K562 (cell line): ENCODE measurements around the gene LOXL3. TPM values are rescaled to one million over a fixed set of nuclear protein-coding genes. Genes with fewer than 3 reads are reported as not detected.

Experiments
- C11orf30 ChIP-seq: fragments of 450-650 bp; IDR thresholded peaks from 2 replicates; pipeline ENCODE4 v1.6.1; 2016; ENCODE audit warnings: low read depth, mild to moderate bottlenecking
- CBX3 ChIP-seq, 2 experiments: IDR thresholded peaks; 1 replicate in 1 of 2; 2 replicates in 1 of 2; pipeline ENCODE4 v1.6.1; 2012; ENCODE audit warnings: inconsistent platforms in 2 of 2, low read length in 2 of 2, borderline replicate concordance in 1 of 2, control low read depth in 1 of 2
- CCAR2 ChIP-seq: fragments of 200-400 bp; formaldehyde crosslinking; IDR thresholded peaks from 2 replicates; pipeline ENCODE4 v1.6.1; 2017; ENCODE audit warnings: mild to moderate bottlenecking, low read depth, low read length
- CTBP1 ChIP-seq: fragments of 450-650 bp; IDR thresholded peaks from 2 replicates; pipeline ENCODE4 v1.6.1; 2016; ENCODE audit warnings: borderline replicate concordance
- DACH1 ChIP-seq: fragments of 450-650 bp; IDR thresholded peaks from 2 replicates; pipeline ENCODE4 v1.6.1; 2018; ENCODE audit not compliant: partially characterized antibody
- ESRRA ChIP-seq: fragments of 450-650 bp; IDR thresholded peaks from 2 replicates; pipeline ENCODE4 v1.6.1; 2014; ENCODE audit warnings: low read depth, mild to moderate bottlenecking, moderate library complexity, borderline replicate concordance
- ETV5 ChIP-seq: sonication (generic); formaldehyde crosslinking; IDR thresholded peaks from 2 replicates; pipeline ENCODE4 v1.4.0; 2020; ENCODE audit warnings: low read depth, mild to moderate bottlenecking, missing genetic modification reagents
- KDM5B ChIP-seq: fragments of 200-600 bp; sonication (generic); IDR thresholded peaks from 2 replicates; pipeline ENCODE4 v1.6.1; 2012; ENCODE audit warnings: low read depth, mild to moderate bottlenecking, moderate library complexity, low read length, control low read depth, inconsistent platforms; ENCODE audit not compliant: insufficient replicate concordance
- KHSRP ChIP-seq: fragments of 450-650 bp; IDR thresholded peaks from 2 replicates; pipeline ENCODE4 v1.6.1; 2017
- MYC ChIP-seq, 2 experiments: fragments of 250-450 bp in 1 of 2; sonication (Bioruptor Pico) in 1 of 2; IDR thresholded peaks; 2 replicates each; pipeline versions ENCODE4 v1.5.1 to v1.6.1; 2012 to 2021; ENCODE audit warnings: low read depth in 2 of 2, borderline replicate concordance in 1 of 2, improper control_type of control experiment in 1 of 2, low read length in 1 of 2, mild to moderate bottlenecking in 1 of 2, moderate library complexity in 1 of 2
- NEUROD1 ChIP-seq: fragments of 150-350 bp; IDR thresholded peaks from 2 replicates; pipeline ENCODE4 v1.6.1; 2014; ENCODE audit warnings: borderline replicate concordance, low read length, low read depth; ENCODE audit not compliant: partially characterized antibody
- NFE2 ChIP-seq: IDR thresholded peaks from 2 replicates; pipeline ENCODE4 v1.6.1; 2014; ENCODE audit warnings: antibody characterized with exemption, low read depth
- NR2C1 ChIP-seq, 2 experiments: fragments of 450-650 bp; IDR thresholded peaks; 2 replicates each; pipeline ENCODE4 v1.6.1; 2017; ENCODE audit warnings: mild to moderate bottlenecking in 2 of 2, antibody characterized with exemption in 1 of 2, inconsistent platforms in 1 of 2, missing compliant biosample characterization in 1 of 2, missing genetic modification characterization in 1 of 2
- RAD51 ChIP-seq: fragments of 450-650 bp; IDR thresholded peaks from 2 replicates; pipeline ENCODE4 v1.7.1; 2016; ENCODE audit warnings: low read depth, mild to moderate bottlenecking, borderline replicate concordance
- SOX6 ChIP-seq: fragments of 450-650 bp; IDR thresholded peaks from 2 replicates; pipeline ENCODE4 v1.6.1; 2014; ENCODE audit warnings: mild to moderate bottlenecking
- SUPT5H ChIP-seq: fragments of 450-650 bp; IDR thresholded peaks from 2 replicates; pipeline ENCODE4 v1.6.1; 2016
- TAF9B ChIP-seq: fragments of 450-650 bp; IDR thresholded peaks from 2 replicates; pipeline ENCODE4 v1.6.1; 2018; ENCODE audit warnings: mild to moderate bottlenecking; ENCODE audit not compliant: partially characterized antibody
- TAL1 ChIP-seq: fragments of 450-650 bp; IDR thresholded peaks from 2 replicates; pipeline ENCODE4 v1.6.1; 2016; ENCODE audit warnings: mild to moderate bottlenecking
- polyA plus RNA-seq, 8 experiments: library from polyadenylated mRNA; depleted of rRNA in 4 of 8; stranded (reverse) in 5 of 8; unstranded in 3 of 8; fragments of >200 nt; fragmentation: Nextera tagmentation in 2 of 8; fragmentation: Illumina TruSeq in 1 of 8; extraction: Ambion mirVana in 2 of 8; extraction: Trizol in 1 of 8; gene quantifications; 2 replicates each; pipeline versions ENCODE4 v1.2.1 to v1.2.3, GENCODE V29; 2011 to 2014; ENCODE audit warnings: inconsistent platforms in 1 of 8, missing spikeins in 1 of 8
- total RNA-seq, 7 experiments: library from RNA; depleted of rRNA in 6 of 7; stranded (reverse); fragments of >200 nt in 6 of 7; fragmentation: Illumina TruSeq in 2 of 7; extraction: Trizol in 2 of 7; gene quantifications; 2 replicates each; pipeline versions ENCODE4 v1.2.1 to v1.2.3, GENCODE V29; 2011 to 2021; ENCODE audit warnings: low replicate concordance in 1 of 7
- TF ChIP-seq, protein P1 (sequence below): fragments of 250-450 bp; sonication (Bioruptor Pico); IDR thresholded peaks from 2 replicates; pipeline ENCODE4 v1.4.0; 2020; ENCODE audit warnings: borderline replicate concordance
- TF ChIP-seq, protein P2 (sequence below): sonication (generic); formaldehyde crosslinking; IDR thresholded peaks from 2 replicates; pipeline ENCODE4 v1.5.0; 2020; ENCODE audit warnings: missing genetic modification reagents
- TF ChIP-seq, protein P3 (sequence below): fragments of 450-650 bp; IDR thresholded peaks from 2 replicates; pipeline ENCODE4 v1.6.1; 2016; ENCODE audit warnings: borderline replicate concordance

The LOXL3 gene
- total and polyA plus RNA-seq, 9 of the 15 experiments (the other 6 are each of a cell fraction or from before 2014, with no cell fraction given): 0.22 to 0.99 (median 0.31) TPM

DNA sequence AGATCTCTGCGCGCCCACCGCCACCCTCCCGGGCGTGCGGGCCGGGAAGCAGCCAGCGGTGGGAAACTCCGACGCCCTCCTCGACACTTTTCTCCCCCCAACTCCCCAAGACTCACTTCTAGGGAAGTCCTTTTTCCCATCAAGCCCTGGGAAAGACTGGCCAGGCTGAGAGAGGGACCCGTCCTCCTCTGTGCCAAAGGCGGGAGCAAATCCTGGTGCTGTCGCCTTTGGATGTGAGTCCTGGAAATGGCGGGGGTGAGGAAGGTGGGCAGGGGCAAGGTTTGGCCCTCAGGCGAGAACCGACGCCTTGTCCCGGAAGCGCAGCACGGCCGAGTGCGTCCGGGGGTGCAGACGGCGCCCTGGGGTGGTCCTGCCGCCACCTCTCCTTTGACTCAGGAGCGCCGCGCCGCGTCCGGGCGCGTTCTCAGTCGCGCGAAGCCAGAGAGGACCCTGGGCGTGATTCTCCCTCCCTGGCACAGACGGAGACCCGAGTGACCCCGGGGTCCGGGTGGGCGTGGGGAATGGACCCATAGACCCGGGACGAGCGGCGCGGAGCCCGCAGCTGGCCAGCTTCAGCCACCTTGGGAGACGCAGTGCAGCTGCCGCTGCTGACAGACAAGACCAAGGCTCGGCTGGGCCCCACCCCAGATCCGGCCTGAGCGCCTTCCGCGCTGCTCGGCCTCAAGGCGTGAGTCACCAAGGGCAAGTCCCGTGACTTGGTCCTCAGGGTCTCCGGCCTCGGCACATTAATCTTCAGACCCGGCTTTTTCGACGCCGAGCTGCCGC, 50.8 kb downstream of the LOXL3 start (continued):
- TF ChIP-seq, protein P1, sequence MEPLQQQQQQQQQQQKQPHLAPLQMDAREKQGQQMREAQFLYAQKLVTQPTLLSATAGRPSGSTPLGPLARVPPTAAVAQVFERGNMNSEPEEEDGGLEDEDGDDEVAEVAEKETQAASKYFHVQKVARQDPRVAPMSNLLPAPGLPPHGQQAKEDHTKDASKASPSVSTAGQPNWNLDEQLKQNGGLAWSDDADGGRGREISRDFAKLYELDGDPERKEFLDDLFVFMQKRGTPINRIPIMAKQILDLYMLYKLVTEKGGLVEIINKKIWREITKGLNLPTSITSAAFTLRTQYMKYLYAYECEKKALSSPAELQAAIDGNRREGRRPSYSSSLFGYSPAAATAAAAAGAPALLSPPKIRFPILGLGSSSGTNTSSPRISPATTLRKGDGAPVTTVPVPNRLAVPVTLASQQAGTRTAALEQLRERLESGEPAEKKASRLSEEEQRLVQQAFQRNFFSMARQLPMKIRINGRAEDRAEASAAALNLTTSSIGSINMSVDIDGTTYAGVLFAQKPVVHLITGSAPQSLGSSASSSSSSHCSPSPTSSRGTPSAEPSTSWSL (CRISPR knock-in tag): no peak
- TF ChIP-seq CBX3 (IDR thresholded peaks at IDR 0.05; ENCODE audit: borderline replicate concordance in 1 of 2, low read length in 2 of 2): peak in 1 of 2 experiments; percentile 68; a peak in 1 of 3 replicates
- peak; percentile 12 for TF ChIP-seq DACH1
- no peak for TF ChIP-seq NR2C1 (IDR thresholded peaks at IDR 0.05)
- TF ChIP-seq NR2C1 (tag; IDR thresholded peaks at IDR 0.05): 0 out of 2 replicates have a peak, but pooled peaks have one; percentile 27
- TF ChIP-seq ETV5 (CRISPR knock-in tag): peak; percentile 92
- TF ChIP-seq SUPT5H: peak; percentile 81
- TF ChIP-seq KHSRP: no peak
- no peak for TF ChIP-seq ESRRA
- TF ChIP-seq, protein P2, sequence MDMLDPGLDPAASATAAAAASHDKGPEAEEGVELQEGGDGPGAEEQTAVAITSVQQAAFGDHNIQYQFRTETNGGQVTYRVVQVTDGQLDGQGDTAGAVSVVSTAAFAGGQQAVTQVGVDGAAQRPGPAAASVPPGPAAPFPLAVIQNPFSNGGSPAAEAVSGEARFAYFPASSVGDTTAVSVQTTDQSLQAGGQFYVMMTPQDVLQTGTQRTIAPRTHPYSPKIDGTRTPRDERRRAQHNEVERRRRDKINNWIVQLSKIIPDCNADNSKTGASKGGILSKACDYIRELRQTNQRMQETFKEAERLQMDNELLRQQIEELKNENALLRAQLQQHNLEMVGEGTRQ (CRISPR knock-in tag): peak; percentile 58
- peak; percentile 66 for TF ChIP-seq MYC (IDR thresholded peaks at IDR 0.05; ENCODE audit: low read depth, low read length)
- TF ChIP-seq MYC (CRISPR knock-in tag; IDR thresholded peaks at IDR 0.05; ENCODE audit: borderline replicate concordance, low read depth): no peak; the same call in 1 of the 2 replicates
- TF ChIP-seq TAL1: no peak
- peak; percentile 79 for TF ChIP-seq CTBP1
- TF ChIP-seq TAF9B: peak; percentile 72
- TF ChIP-seq SOX6: peak; percentile 43; the same call in 1 of the 2 replicates
- TF ChIP-seq RAD51: peak; percentile 71
- peak; percentile 49 for TF ChIP-seq KDM5B
- TF ChIP-seq C11orf30: no peak
- peak; percentile 40 for TF ChIP-seq NEUROD1
- no peak for TF ChIP-seq CCAR2
- TF ChIP-seq NFE2: peak; percentile 15; the same call in 1 of the 2 replicates
- TF ChIP-seq, protein P3, sequence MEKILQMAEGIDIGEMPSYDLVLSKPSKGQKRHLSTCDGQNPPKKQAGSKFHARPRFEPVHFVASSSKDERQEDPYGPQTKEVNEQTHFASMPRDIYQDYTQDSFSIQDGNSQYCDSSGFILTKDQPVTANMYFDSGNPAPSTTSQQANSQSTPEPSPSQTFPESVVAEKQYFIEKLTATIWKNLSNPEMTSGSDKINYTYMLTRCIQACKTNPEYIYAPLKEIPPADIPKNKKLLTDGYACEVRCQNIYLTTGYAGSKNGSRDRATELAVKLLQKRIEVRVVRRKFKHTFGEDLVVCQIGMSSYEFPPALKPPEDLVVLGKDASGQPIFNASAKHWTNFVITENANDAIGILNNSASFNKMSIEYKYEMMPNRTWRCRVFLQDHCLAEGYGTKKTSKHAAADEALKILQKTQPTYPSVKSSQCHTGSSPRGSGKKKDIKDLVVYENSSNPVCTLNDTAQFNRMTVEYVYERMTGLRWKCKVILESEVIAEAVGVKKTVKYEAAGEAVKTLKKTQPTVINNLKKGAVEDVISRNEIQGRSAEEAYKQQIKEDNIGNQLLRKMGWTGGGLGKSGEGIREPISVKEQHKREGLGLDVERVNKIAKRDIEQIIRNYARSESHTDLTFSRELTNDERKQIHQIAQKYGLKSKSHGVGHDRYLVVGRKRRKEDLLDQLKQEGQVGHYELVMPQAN: no peak
